Measurements from ENCODE around the gene RDH16.
"Not testable (repeated sequence)": the region's sequence is repeated elsewhere in the genome, so short reads cannot be mapped to it uniquely, and the experiment has no call there.

DNA sequence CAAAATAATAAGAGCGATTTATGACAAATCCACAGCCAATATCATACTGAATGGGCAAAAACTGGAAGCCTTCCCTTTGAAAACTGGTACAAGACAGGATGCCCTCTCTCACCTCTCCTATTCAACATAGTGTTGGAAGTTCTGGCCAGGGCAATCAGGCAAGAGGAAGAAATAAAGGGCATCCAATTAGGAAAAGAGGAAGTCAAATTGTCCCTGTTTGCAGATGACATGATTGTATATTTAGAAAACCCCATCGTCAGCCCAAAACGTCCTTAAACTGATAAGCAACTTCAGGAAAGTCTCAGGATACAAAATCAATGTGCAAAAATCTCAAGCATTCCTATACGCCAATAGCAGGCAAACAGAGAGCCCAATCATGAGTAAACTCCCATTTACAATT lies 4.8 kb upstream of the RDH16 start:
- TF ChIP-seq CTCF (IDR thresholded peaks at IDR 0.05); REST (IDR thresholded peaks at IDR 0.05); POLR2A (IDR thresholded peaks at IDR 0.05; ENCODE audit: low read length); HOXB13 (CRISPR knock-in tag; IDR thresholded peaks at IDR 0.05; ENCODE audit: low read depth): not testable (repeated sequence)

Data from A549 (cell line).